Stomach smooth muscle (tissue), 2 donors: ENCODE data around the gene DLG1.
"Not testable (repeated sequence)": the region's sequence is repeated elsewhere in the genome, so short reads cannot be mapped to it uniquely, and the experiment has no call there.

ENCODE experiments used
- H3K27ac ChIP-seq: one replicate; pipeline ENCODE4 v1.7.0; 2013; ENCODE audit warnings: mild to moderate bottlenecking, low read length, inconsistent platforms
- H3K27me3 ChIP-seq, 2 donors: one replicate each; pipeline ENCODE4 v1.7.0; 2013; ENCODE audit warnings: low read length in 2 of 2; ENCODE audit not compliant: insufficient read depth in 2 of 2, control insufficient read depth in 1 of 2
- H3K36me3 ChIP-seq, 2 donors: one replicate each; pipeline ENCODE4 v1.7.0; 2013; ENCODE audit warnings: low read length in 2 of 2; ENCODE audit not compliant: control insufficient read depth in 2 of 2, insufficient read depth in 2 of 2
- H3K4me1 ChIP-seq: one replicate; pipeline ENCODE4 v1.7.0; 2013; ENCODE audit warnings: low read length; ENCODE audit not compliant: control insufficient read depth, insufficient read depth
- H3K4me3 ChIP-seq, 2 donors: one replicate each; pipeline ENCODE4 v1.7.0; 2013; ENCODE audit warnings: low read length in 2 of 2
- H3K9ac ChIP-seq, 2 donors: one replicate each; pipeline ENCODE4 v1.7.0; 2013; ENCODE audit warnings: low read length in 2 of 2, mild to moderate bottlenecking in 1 of 2
- H3K9me3 ChIP-seq, 2 donors: one replicate each; pipeline ENCODE4 v1.7.0; 2013; ENCODE audit warnings: low read length in 2 of 2; ENCODE audit not compliant: control insufficient read depth in 2 of 2
- donor health status: healthy.
- donor health status: Pancreatic carcinoma.

Gene DLG1

GRCh38 chr3:197286678-197287077 is 11.7 kb downstream of the DLG1 start:
- Histone ChIP-seq H3K9me3 (no peaks in the 10 kb centered on the region), H3K9ac (no peak overlapping the region), H3K4me3 (no peak overlapping the region), H3K27ac (no peak overlapping the region), H3K4me1 (no peaks in the 10 kb centered on the region), H3K36me3 (peaks cover 0 to 17% of the 10 kb centered on the region in 2 donors), H3K27me3 (no peaks in the 10 kb centered on the region)

DNA sequence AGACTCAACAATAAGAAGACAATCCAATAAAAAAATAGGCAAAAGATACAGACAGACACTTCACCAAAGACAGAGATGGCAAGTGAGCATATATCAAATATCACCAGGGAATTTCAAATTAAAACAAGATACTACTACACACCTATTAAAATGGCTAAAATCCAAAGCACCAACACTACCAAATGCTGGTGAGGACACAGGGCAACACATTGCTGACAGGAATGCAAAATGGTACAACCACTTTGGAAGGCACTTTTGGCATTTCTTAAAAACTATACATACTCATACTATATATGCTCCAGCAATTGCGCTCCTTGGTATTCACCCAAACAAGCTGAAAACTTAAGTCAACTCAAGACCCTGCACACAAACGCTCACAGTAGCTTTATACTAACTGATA is 12.9 kb downstream of the DLG1 start:
- Histone ChIP-seq H3K4me3 (no peak overlapping the region), H3K36me3 (peaks cover 0 to 17% of the 10 kb centered on the region in 2 donors), H3K9me3 (no peaks in the 10 kb centered on the region), H3K27ac (no peak overlapping the region), H3K4me1 (no peaks in the 10 kb centered on the region), H3K9ac (no peak overlapping the region), H3K27me3 (no peaks in the 10 kb centered on the region)

DNA sequence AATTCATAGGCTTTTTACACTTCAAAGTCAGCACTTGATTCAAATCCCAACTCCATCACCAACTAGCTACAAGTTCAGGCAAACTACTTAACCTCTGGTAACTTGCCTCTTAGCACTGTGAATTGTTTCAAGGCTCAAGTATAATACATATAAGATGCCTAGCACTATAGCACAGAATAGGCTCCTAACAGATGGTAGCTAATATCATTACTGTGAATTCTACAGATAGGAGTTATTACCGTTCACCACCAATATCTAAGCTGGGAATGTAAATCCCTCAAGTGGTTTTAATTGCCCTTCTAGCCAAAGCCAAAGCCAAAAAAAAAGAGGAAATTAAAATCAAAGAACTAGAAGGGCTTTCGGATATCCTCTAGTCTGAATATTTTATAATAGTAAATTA is 15.4 kb downstream of the DLG1 start:
- no peaks in the 10 kb centered on the region for H3K4me1 ChIP-seq

DNA sequence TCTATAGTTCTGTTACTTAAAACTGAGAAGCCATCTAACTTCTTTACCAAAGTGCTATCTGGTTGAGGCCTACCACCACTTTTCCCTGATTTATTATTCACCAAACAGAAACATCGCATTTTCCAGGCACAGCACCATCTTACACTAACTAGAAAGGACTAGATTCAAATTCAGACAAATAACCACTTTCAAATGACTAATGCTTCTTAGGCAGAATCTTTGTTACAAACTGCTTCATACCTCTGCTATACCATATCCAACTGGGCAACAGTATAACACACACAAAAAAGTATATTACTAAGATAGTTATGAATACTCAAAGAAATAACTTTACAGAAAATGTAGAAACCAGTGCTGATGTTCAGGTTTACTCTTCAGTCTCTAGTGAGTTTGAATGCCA is 16.6 kb downstream of the DLG1 start:
- no peak overlapping the region for H3K4me3 ChIP-seq
- no peak overlapping the region for H3K27ac ChIP-seq
- no peaks in the 10 kb centered on the region for H3K4me1 ChIP-seq
- H3K27me3 ChIP-seq: no peaks in the 10 kb centered on the region
- no peaks in the 10 kb centered on the region for H3K9me3 ChIP-seq
- H3K9ac ChIP-seq: no peak overlapping the region
- peaks cover 0 to 16% of the 10 kb centered on the region in 2 donors for H3K36me3 ChIP-seq

More for the DNA sequence above, 15.4 kb downstream of the DLG1 start:
- Histone ChIP-seq H3K9me3 (no peaks in the 10 kb centered on the region), H3K27me3 (no peaks in the 10 kb centered on the region), H3K36me3 (peaks cover 0 to 16% of the 10 kb centered on the region in 2 donors), H3K9ac (no peak overlapping the region), H3K4me3 (no peak overlapping the region), H3K27ac (no peak overlapping the region)

GRCh38 chr3:197280156-197280555 is 18.3 kb downstream of the DLG1 start:
- no peaks in the 10 kb centered on the region for H3K4me1 ChIP-seq
- H3K27ac ChIP-seq: no peak overlapping the region
- H3K9me3 ChIP-seq: no peaks in the 10 kb centered on the region
- no peaks in the 10 kb centered on the region for H3K27me3 ChIP-seq
- H3K4me3 ChIP-seq: no peak overlapping the region
- H3K9ac ChIP-seq: no peak overlapping the region
- H3K36me3 ChIP-seq: peaks cover 0 to 10% of the 10 kb centered on the region in 2 donors

- no peaks in the 10 kb centered on the region for H3K4me1 ChIP-seq
- H3K9me3 ChIP-seq: no peaks in the 10 kb centered on the region
- H3K27ac ChIP-seq: no peak overlapping the region
- H3K27me3 ChIP-seq: no peaks in the 10 kb centered on the region
- H3K9ac ChIP-seq: no peak overlapping the region
- peaks cover 0 to 10% of the 10 kb centered on the region in 2 donors for H3K36me3 ChIP-seq
- no peak overlapping the region for H3K4me3 ChIP-seq
Measured at GRCh38 chr3:197278933-197279332, 19.5 kb downstream of the DLG1 start.

GRCh38 chr3:197276808-197277207 is 21.6 kb downstream of the DLG1 start:
- H3K9me3 ChIP-seq, H3K4me1 ChIP-seq, H3K9ac ChIP-seq, H3K4me3 ChIP-seq, H3K27me3 ChIP-seq, H3K27ac ChIP-seq, H3K36me3 ChIP-seq: not testable (repeated sequence)

- Histone ChIP-seq H3K27me3 (no peaks in the 10 kb centered on the region), H3K9me3 (no peaks in the 10 kb centered on the region), H3K36me3 (no peaks in the 10 kb centered on the region), H3K4me1 (no peaks in the 10 kb centered on the region), H3K9ac (no peak overlapping the region), H3K4me3 (no peak overlapping the region), H3K27ac (no peak overlapping the region)
Measured at GRCh38 chr3:197270558-197271317, 27.7 kb downstream of the DLG1 start.

DNA sequence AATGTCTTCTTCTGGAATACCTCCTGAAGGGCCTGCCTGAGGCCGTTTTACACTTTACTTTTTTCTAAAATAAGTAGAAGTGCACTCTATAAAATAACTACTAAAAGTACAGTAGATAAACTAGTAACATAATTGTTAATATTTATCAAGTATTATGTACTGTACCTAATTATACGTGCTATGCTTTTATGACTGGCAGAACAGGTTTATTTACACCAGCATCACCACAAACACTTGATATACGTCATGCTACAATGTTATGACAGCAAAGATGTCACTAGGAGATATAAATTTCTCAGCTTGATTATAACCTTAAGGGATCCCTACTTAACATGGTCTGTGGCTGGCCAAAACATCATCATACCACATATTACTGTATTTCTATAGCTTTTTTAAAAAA is 29.4 kb downstream of the DLG1 start:
- Histone ChIP-seq H3K36me3 (no peaks in the 10 kb centered on the region), H3K4me1 (no peaks in the 10 kb centered on the region), H3K27ac (no peak overlapping the region), H3K4me3 (no peak overlapping the region), H3K9me3 (no peaks in the 10 kb centered on the region), H3K27me3 (no peaks in the 10 kb centered on the region), H3K9ac (no peak overlapping the region)

DNA sequence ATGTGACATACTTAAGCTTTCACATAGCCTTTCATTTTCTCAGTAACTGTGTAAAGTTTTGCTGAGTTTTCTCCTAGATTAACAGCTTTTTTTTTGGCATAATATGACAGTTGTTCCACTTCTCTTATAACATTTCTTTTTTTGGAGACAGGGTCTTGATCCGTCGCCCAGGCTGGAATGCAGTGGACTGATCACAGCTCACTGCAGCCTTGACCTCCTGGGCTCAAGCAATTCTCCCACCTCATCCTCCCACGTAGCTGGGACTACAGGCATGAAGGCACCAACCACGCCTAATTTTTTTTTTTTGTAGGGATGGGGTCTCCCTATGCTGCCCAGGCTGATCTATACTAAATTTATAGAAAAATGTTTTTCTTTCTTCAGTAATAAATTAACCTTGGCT is 30.1 kb downstream of the DLG1 start:
- Histone ChIP-seq H3K9me3 (no peaks in the 10 kb centered on the region), H3K36me3 (no peaks in the 10 kb centered on the region), H3K4me1 (no peaks in the 10 kb centered on the region), H3K27ac (no peak overlapping the region), H3K27me3 (no peaks in the 10 kb centered on the region), H3K4me3 (no peak overlapping the region), H3K9ac (no peak overlapping the region)

- Histone ChIP-seq H3K27me3 (no peaks in the 10 kb centered on the region), H3K4me1 (no peaks in the 10 kb centered on the region), H3K9me3 (no peaks in the 10 kb centered on the region), H3K36me3 (no peaks in the 10 kb centered on the region), H3K4me3 (no peak overlapping the region), H3K27ac (no peak overlapping the region), H3K9ac (no peak overlapping the region)
Measured at GRCh38 chr3:197266331-197266730, 32.1 kb downstream of the DLG1 start.
